Measurements from ENCODE around the gene FSD1L.
"Not testable (repeated sequence)": the region's sequence is repeated elsewhere in the genome, so short reads cannot be mapped to it uniquely, and the experiment has no call there.

Gene FSD1L

DNA sequence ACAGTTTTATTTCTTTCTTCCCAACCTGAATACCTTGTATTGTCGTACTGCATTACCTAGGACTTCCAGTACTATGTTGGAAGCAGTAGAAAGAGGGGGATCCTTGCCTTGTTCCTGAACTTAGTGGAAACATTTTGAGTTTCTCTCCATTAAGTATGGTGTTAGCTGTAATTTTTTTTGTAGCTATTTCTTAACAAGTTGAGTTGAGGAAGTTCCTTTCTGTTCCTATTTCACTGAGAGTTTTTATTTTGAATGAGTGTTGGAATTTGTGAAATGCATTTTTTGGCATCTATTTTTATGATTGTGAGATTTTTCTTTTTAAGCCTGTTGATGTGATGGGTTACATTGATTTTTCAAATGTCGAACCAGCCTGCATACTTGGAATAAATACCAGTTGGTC is 49.0 kb downstream of the FSD1L start:
- no peak for DNase-seq

DNA sequence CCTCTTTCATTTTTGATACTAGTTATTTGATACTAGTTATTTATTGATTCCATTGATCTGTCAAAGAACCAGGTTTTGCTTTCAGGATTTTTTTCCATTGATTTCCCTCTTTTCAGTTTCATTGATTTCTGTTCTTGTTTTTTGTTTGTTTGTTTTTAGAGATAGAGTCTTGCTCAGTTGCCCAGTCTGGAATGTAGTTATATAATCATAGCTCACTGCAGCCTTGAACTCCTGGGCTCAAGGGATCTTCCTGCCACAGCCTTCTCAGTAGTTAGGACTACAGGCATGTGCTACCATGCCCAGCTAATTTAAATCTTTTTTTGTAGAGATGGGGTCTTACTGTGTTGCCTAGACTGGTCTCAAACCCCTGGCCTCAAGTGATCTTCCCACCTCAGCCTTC is 49.9 kb downstream of the FSD1L start:
- no peak for DNase-seq

DNA sequence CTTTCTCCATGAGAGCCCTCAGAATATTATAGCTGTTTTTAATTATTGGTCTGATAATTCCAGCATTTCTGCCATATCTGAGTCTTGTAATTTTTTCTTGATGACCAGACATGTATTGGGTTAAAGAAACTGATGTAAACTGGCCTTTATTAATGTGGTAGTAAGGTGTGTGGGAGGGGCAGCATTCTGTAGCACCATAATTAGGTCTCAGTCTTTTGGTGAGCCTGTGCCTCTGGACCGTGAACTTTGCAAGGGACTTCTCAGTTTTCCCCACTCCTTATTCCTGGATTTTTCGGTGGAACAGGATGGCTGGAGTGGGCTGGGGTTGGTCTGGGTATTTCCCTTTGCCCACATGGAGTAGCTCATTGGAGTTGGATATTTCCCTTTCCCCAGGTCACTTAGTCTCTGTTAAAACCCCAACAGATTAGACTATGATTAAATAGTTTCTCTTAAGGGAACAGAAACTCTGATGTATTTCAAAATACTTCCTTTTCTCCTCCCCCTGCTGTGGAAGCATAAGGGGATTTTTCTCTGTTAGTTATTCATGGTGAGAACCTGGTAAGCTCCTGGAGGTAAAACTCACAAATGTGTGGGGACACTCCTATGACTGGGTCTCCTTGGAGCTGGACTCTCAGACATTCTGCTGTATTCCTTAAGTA is 52.4 kb downstream of the FSD1L start:
- no peak for DNase-seq

DNA sequence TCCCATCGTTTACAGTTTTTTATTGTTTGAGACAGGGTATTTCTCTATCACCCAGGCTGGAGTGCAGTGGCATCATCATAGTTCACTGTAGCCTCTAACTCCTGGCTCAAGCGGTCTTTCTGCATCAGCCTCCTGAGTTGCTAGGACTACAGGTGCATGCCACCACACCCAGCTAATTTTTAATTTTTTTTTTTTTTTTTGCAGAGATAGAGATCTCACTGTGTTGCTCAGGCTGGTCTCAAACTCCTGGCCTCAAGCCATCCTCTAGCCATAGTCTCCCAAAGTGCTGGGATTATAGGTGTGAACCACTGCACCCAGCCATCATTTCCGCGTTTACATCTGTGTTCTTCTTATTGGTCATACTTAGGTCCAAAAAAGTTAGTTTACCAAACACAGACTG is 53.6 kb downstream of the FSD1L start:
- no peak for DNase-seq

DNA sequence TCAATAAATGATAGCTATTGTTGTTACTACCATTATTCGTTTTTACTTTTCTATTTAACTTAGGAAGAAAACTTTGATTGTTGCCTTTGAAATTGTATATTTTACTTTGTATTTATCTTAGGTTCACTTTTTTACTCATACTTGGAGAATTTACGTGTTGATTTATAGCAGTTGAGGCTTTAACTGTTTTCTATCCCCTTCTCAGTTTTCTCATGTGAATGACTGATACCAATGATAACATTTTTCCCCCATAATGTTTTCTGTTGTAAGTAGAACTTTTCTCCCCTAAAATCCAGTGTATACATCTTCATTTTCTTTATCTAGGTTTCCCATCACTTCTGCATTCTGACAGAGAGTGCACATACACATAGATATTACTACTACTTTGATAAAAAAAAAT is 54.4 kb downstream of the FSD1L start:
- DNase-seq, result no peak

DNA sequence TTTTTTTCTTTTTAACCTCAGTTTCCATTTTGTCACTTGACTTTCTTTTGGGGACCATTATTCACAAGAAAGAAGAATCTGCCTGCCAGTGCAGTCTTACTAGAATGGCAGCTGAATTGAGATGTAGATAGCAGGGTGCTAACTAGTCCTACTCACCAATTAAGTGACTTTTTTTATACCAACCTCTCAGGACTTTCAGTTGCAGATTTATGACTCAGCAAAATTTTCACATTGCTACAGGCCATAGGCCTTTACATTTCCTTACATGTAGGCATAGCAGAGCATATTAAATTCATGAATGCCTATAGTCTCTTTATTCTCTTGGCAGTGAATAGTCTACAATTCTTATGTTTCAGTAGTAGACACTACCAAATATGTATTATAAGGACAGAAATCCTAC is 56.0 kb downstream of the FSD1L start:
- no peak for DNase-seq

DNA sequence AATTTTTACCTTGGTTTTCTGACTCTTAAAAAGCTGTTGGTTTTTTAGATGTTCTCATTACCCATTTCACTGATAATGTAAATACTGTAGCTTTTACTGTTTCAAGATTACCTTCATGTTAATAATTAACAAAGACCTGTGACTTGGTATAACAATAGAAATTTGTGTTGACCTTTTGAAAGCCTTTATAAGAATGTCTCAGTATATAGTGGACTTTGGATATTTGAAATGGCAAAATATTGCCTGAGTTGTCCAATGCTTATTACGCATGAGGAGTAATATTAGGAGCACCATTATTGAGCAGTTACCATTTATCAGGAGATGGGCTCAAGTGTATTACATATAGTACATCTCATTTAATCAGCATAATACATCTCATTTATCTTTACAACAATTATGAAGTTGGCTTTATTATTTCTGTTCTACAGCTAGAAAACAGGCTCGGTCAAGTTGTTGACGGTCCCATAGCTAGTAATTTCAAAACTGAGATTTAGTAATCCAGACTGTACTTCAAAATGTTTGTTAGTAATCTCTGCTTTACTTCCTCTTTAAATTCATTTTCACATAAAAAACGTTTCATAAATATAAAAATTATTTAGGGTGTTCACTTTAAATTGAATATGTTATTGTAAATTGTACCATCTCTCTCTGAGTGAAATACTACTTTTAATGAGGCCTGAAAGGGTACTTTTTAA is 59.4 kb downstream of the FSD1L start:
- DNase-seq, result no peak

DNA sequence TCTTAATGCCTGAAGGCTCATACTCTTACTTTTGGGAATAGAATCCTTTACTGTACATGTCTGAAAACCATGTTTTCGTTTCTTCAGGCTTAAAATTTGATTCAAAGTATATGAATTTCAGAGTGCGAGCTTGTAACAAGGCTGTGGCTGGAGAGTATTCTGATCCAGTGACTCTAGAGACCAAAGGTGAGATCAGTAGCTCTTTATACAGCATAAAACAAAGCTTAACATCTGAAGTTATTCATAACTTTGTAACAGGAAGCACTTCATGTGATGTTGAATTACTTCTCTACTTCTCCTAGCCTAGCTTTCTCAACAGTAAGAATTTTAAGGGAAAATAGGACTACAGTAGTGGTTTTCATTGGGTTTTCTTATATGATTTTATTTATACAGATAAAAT is 60.7 kb downstream of the FSD1L start:
- DNase-seq, result no peak

DNA sequence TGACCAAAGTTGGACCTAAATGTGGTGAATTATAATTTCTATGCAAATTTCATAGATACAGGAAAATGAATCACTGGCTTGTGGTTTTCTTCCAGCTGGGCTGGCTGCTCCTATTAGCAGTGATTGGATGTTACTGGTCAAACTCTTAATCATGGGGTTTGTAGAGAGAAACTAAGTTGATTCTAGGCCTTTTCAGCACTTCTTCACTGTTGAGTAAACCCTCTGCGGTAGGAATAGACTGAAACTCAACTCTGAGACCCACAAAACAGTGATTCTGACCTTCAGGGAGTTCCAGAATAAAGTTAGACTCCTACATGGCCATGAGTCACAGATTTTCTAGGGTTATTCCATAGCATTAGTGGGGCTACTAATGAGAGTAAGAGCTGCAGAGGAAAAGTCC is 62.2 kb downstream of the FSD1L start:
- no peak for DNase-seq

DNA sequence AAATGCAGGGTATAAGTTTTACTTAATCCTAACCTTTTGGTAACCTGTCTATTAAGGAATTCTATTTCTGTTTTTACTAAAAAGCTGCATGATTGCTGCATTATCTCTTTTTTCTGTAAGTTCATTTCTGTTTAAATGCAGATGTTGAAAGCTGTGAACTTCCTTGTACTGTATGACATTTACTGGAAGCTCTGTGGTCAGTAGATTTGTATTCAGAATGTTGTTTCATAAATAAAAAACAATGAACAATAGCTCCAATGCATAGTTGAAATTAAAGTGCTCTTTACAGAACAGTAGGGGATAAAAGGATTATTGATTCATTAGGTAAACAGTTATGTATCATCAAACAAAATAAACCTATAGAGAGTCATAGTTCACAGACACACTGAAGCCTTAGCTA is 63.6 kb downstream of the FSD1L start:
- no peak for DNase-seq

DNA sequence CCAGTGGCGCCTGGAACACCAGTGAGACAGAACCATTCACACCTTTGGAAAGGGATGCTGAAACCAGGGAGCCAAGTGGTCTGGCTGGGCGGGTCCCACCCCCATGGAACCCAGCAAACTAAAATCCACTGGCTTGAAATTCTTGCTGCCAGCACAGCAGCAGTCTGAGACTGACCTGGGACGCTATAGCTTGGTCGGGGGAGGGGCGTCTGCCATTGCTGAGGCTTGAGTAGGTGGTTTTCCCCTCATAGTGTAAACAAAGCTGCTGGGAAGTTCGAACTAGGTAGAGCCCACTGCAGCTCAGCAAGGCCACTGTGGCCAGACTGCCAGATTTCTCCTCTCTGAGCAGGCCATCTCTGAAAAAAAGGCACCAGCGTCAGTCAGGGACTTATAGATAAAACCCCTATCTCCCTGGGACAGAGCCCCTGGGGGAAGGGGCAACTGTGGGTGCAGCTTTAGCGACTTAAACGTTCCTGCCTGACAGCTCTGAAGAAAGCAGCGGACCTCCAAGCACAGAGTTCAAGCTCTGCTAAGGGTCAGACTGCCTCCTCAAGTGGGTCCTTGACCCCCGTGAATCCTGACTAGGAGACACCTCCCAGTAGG is 68.1 kb downstream of the FSD1L start:
- no peak for DNase-seq

DNA sequence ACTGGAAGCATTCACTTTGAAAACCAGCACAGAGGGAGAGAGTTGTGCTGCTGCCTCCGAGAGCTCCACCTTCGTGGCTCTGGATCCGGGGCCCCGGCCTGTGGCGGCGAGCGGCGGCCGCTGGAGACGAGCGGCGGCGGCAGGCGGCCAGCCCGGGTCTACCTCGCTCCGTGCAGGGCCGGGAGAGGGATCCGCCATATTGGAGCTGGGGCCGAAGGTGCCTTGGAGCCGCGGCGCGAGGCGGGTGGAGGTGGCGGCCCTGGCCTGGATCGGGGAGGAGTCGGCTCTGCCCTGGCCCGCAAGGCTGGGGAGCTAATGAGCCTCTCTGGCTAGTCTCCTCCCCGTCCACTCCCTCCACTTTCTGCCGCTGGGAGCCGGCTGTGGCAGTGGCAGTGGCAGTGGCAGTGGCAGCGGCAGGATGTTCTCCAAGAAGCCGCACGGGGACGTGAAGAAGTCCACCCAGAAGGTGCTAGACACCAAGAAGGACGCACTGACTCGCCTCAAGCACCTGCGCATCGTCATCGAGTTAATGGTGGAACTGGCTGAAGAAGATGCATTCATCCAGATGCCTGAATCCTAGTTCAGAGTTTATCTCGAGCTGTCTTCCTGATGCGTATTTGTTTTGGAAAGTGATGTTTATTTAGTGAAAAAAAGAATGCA is 72.0 kb downstream of the FSD1L start:
- DNase-seq, result peak; percentile 31

DNA sequence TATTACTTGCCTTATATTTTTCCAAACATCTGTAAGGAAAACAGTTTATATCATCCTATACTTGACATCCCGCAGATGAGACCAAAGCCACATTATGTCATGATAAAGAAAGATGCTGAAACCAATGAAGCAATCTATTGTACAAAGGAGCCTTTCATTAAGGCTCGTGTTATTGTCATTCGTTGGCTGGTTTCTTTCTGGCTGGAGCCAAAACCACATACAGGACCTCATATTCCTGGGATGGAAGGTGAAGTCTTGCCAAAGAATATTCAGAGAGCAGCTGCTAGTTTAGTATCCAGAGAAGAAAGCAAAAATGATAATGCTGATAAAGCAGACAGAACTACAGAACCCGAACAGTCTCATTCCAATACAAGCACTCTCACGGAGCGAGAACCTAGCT is 73.2 kb downstream of the FSD1L start:
- not testable (repeated sequence) for DNase-seq

DNA sequence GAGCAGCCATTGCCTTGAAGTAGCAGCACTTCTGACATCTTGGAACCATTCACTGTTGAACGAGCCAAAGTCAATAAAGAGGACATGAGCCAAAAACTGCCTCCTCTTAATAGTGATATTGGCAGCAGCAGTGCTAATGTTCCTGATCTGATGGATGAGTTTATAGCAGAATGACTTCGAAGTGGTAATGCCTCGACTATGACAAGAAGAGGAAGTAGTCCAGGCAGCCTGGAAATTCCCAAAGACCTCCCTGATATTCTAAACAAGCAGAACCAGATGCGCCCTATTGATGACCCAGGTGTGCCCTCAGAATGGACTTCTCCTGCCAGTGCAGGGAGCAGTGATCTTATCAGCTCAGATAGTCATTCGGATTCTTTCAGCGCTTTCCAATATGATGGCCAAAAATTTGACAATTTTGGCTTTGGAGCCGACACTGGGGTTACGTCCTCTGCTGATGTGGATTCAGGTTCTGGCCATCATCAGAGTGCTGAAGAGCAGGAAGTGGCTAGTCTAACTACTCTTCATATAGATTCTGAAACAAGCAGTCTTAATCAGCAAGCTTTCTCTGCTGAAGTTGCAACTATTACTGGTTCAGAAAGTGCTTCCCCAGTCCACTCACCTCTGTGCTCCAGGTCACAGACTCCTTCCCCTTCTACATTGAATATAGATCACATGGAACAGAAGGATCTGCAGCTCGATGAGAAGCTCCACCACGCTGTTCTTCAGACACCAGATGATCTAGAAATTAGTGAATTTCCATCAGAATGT is 75.0 kb downstream of the FSD1L start:
- not testable (repeated sequence) for DNase-seq

DNA sequence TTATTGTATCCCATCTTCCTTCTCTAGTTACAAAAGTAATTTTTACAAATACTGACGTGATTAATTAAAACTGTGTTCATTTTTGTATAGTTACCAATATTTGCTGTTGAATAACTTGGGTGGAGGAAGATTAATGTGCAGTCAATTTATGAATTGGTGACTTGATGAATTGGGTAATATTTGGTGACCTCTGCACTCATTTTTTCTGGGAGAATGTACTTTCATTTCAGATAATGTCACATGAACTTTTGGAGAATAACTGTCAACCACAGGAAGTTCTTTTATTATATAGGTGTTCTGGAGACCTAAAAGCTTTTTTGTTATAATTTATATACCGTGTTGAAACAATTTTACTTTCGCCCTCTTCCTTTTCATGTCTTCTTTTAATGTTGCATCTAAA is 83.7 kb downstream of the FSD1L start:
- no peak for DNase-seq

DNA sequence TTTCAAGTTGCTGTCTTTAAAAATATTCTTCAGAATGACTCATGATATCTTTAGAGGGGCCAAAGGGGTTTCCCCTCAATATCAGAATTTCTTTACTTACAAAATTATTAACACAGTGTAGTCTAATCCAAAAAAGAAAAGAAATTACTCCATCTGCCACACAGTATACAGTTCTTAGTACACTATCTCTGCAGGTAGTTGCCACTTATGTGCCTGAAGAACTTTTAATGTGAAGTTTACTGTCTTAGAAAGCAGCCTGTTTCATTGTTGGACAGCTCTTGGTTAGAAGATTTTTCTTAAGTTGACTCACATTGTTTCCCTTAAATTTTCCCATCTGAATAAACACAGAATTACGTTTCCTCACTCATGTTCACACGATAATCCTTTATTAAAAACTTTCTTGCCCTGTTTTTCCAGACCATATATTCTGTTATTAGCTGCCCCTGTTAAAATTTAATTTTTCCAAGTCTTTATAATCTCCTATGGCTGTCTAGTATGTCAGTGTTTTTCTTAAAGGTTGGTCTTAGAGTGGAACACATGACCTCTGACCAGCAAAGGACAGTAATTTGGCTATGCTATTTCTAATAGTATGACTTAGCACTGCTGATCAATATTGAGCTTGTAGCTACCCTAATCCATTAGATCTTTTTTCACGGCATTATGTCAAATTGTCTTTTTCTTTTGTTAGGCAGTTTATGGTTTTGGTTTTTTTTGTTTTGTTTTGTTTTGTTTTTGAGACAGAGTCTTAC is 88.3 kb downstream of the FSD1L start:
- no peak for DNase-seq

DNA sequence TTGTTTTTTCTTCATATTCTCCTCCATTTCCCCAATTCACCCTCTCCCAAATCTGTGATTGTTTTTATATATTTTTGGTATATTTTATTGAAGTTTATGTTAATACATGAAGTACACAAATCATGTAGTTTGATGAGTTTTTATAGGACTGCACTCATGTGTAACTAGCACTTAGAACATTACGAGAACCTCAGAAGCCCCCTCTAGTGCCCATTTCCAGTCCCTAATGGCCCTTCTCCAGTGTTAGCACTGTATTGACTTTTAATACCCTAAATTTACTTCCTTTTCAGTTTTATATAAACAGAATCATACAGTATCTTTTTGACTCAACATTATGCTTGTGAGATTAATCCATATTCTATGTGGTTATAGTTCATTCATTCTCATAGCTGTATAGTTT is 91.6 kb downstream of the FSD1L start:
- no peak for DNase-seq

DNA sequence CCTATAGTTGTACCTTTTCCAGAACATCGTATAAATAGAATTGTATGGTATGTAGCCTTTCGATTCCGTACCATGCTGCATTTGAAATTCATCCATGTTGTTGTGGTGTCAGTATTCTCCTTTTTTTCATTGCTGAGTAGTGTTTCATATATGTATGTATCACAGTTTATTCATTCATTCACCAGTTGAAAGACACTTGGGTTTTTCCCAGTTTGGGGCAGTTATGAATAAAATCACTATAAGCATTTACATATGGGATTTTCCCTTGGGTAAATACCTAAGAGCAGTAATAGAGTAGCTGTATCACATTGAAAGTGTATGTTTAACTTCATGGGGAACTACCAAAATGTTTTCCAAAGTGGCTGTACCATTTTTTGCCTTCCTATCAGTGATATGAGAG is 94.0 kb downstream of the FSD1L start:
- no peak for DNase-seq

DNA sequence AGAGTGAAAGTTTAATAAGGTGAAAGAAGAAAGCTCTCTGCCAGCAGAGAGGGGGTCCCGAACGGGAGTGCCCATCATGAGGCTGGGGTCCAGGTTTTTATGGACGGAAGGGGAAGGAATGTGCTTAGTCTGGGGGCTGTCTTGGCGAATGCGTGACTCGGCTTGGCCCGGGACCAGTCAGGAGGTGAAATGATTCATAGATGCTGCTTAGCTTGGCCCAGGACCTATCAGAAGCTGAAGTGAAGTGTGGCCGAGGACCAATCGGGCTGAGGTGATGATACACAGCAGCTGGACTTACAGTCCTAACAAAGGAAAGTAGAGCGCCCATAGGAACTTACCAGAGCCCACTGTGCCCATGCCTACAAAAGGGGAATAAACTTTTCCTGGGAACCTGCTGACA is 106.2 kb downstream of the FSD1L start:
- no peak for DNase-seq

DNA sequence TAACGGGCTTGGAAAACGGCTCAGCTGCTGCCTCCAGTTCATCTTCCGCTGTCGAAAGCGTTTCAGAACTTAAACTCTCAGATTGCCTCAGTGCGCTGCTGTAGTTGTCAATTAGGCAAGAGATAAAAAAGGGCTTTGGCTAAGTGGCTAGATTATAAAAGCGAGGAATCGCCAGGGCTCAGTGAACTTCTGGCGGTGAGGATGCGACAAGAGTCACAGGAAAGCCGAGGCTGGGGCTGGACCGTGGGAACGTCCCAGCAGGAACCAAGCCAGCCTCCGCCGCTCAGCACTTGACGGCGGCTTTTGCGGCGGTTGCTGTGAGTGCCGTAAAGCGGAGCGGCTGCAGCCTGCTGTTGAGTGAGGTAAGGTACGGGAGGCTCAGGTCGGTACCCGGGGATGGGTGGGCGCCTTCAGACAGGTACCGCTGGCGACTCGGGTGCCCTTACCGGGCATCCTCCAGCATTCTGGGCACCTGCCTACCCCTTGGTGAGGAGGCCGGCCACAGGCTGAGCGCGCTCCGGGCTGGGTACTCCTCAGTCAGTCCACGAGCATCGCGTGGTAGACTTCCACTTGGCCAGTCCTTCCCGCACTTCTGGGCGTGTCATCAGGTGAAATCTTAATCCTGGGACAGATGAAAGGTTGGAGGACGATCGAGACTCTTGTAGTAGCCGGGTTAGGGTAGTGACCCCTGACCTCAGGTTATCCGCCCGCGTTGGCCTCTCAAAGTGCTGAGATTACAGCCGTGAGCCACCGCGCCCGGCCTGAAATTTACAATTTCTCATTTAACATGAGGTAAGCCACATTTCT is 110.2 kb downstream of the FSD1L start, which contains the start of gene FKTN:
Gene FKTN, plus strand, starts transcription at position 328 of the 807 bp plus-strand sequence. CDS start 16,902 bp downstream, outside the sequence.
- peak; percentile 84 for DNase-seq

DNA sequence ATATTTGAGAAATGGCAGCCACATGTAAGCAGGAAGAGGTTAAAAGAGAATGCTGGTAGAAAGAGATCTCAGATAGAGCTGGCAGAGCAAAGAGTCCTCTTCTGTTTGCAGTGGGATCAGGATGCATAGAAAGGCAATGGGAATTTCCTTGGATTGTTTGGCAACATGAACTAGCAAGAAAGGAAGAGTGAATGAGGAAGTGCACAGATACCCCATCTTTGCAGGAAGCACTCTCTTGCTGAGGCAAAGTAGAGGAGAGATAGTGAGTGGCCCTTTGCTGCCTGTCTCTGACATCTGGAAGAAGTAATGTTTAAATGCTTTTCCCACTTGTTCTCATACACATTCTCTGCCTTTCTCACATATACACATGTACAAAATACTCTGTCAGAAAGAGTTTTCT is 124.6 kb downstream of the FSD1L start:
- no peak for DNase-seq
